IPS-18c (cell line): ENCODE results near the gene RENBP.

Experiments used
- H3K4me3 ChIP-seq: 2 replicates; pipeline ENCODE4 v1.7.0; 2013; ENCODE audit warnings: low read depth, mild to moderate bottlenecking, low read length, moderate library complexity; ENCODE audit not compliant: insufficient read depth
- H3K9me3 ChIP-seq: one replicate; pipeline ENCODE4 v1.6.1; 2013; ENCODE audit warnings: mild to moderate bottlenecking, low read length, moderate library complexity; ENCODE audit not compliant: control insufficient read depth, insufficient read depth

RENBP gene

DNA sequence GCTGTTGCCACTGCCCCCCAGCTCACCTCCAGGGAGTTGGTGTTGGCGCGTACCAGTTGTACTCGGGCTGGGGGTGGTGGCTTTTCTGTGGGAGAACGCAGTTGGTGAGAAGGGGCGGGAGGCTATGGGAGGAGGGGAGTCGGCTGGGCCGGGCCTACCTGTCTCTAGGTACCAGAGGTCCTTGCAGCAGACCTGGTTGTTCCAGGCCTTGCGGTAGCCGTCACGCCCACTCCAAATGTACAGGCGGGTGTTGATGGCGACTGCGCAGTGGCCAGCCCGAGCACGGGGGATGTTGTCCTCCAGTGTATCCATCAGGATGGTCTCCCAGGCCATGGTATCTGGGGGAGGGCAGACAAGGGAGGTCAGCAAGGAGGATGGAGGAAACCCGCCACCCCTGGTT is 15.6 kb upstream of the RENBP start:
- Histone ChIP-seq H3K9me3 (peaks cover 2% of the 10 kb centered on the region), H3K4me3 (no peak overlapping the region)

DNA sequence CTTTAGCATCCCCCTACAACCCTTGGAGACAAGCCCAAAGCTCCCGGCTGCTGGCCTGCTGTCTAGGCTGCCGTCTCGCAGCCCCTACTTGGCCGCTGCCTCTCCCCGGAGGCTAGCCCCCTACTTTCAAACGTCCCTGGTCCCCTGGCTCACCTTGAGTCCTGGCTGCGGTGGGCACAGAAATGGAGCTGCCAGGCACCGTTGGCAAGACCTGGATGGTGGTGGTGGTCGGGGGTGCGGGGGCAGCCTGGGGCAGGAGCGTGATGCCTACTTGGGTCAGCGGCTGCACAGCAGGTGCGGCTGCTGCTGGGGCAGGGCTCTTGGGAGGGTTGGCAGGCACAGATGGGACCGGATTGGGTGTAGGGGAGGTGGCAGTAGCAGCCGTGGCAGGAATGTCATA is 15.2 kb upstream of the RENBP start:
- H3K4me3 ChIP-seq, result no peak overlapping the region
- H3K9me3 ChIP-seq, result peaks cover 2% of the 10 kb centered on the region

GRCh38 chrX:153958605-153959004 is 14.2 kb upstream of the RENBP start:
- Histone ChIP-seq H3K4me3 (no peak overlapping the region), H3K9me3 (peaks cover 2% of the 10 kb centered on the region)

- Histone ChIP-seq H3K9me3 (peaks cover 2% of the 10 kb centered on the region), H3K4me3 (no peak overlapping the region)
Measured at GRCh38 chrX:153957224-153957623, 12.8 kb upstream of the RENBP start.

DNA sequence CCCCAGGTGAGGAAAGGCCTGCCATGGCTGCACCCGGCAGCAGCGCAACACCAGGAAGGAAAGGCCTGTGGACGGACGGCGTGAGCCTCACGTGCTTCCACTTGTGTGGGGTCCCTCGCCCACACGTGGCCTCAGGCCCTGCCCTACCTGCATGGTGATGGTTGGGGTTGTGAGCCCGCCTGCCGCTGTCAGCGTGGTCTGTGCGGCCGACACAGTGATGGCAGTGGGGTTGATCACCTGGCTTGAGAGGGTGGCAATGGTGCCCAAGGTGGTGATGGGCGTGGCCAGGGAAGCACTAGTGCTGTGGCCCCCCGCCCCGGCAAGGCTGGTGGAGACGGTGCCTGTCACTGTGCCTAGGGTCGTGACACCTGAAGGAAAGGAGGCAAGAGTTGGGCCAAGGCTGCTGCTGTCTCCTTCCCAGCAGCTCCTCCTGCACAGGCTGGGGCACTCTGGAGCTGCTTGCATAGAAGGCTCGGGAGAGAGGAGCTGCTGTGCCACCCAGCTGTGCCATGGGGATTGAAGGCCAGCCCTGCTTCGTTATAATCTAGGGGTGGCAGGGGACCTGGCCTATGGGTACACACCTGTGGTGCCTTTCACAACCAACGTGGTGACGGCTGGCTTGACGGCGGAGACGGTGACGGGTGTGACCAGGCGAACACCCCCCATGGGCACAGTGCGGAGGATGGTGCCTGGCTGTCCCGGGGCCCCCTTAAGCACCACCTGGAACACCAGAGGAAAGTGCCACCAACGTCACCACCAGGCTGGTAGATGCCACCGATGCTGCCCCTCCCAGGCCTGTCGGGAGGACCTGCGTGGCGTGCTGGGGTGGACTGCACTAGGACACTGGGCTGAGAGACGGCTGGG is 11.8 kb upstream of the RENBP start:
- peaks cover 2% of the 10 kb centered on the region for H3K9me3 ChIP-seq
- H3K4me3 ChIP-seq, result no peak overlapping the region

DNA sequence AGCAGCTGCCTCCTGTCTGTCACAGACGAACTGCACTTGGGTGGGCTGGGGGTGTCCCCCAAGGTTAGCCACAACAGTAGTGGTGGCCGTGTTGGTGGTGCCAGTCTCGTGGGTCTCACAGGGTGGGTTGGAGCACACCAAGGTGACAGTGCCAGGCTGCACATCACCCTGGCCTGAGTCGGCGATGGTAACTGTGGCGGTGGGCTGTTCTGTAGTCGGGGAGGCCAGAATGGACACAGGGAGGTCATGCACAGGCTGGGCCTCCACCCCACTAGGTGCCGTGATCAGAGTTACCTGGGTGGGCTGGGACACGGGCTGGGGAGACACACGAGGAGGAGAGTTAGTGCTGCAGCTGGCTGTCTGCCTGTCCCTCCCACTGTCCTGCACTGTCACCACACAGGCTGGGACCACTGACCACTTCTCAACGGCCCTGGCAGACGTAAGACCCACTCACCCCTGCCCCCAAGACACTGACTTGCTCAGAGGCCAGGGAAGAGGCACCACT is 10.8 kb upstream of the RENBP start:
- no peak overlapping the region for H3K4me3 ChIP-seq
- H3K9me3 ChIP-seq, result peaks cover 2% of the 10 kb centered on the region

GRCh38 chrX:153954558-153955227 is 10.2 kb upstream of the RENBP start:
- no peak overlapping the region for H3K4me3 ChIP-seq
- peaks cover 2% of the 10 kb centered on the region for H3K9me3 ChIP-seq

GRCh38 chrX:153953892-153954557 is 9.6 kb upstream of the RENBP start:
- Histone ChIP-seq H3K4me3 (no peak overlapping the region), H3K9me3 (peaks cover 2% of the 10 kb centered on the region)

DNA sequence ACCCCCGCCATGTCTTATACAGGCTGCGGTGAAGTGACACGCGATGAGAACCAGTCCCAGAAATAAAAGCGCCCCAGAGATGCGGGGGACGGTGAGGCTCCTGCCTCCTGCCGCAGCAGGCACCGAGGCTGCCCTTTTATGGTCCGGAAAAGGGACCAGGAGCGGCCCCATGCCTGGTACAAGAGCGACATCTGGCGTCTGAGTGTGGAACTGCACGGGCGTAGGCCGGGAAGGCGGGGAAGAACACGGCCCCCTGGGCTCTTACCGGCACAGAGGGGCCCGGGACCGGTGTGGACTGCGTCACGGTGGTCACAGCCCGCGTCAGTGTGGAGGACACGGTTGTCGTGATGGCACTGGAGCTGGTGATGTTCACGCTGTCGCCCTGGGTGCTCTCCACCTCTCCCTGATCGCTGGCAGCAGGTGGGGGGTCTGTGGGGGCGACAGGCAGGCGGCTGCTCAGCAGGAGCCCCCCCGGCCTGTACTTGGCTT is 8.9 kb upstream of the RENBP start:
- Histone ChIP-seq H3K4me3 (no peak overlapping the region), H3K9me3 (peaks cover 2% of the 10 kb centered on the region)

DNA sequence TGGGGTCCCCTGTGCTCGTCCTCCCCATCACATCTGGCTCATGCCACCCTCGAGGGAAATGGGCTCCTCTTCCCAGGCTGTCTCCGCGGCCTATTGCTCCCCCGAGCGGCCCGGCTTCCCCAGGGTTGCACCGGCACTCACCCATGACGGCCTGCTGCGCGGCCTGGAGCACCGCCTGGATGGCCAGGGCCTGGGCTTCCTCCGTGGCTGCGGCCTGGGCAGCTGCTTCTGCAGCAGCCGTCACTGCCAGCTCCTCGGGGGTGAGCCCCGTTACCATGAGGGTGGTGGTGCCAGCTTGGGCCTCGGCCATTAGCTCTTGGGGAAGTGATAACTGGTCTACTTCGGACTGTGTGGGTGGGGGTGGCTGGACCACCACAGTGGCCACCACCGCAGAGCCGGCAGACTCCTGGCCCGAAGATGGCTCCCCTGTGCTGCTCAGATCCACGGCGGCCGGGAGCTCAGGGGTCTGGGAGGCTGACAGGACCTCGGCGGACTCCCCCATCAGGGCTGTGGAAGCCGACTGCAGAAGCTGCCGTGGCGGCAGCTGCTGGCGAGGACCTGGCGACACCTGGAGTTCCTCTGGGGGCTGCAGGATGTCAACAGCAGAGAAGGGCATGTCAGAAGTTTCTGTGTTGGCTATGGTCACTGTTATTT is 8.1 kb upstream of the RENBP start:
- H3K9me3 ChIP-seq, result peaks cover 2% of the 10 kb centered on the region
- H3K4me3 ChIP-seq, result no peak overlapping the region

DNA sequence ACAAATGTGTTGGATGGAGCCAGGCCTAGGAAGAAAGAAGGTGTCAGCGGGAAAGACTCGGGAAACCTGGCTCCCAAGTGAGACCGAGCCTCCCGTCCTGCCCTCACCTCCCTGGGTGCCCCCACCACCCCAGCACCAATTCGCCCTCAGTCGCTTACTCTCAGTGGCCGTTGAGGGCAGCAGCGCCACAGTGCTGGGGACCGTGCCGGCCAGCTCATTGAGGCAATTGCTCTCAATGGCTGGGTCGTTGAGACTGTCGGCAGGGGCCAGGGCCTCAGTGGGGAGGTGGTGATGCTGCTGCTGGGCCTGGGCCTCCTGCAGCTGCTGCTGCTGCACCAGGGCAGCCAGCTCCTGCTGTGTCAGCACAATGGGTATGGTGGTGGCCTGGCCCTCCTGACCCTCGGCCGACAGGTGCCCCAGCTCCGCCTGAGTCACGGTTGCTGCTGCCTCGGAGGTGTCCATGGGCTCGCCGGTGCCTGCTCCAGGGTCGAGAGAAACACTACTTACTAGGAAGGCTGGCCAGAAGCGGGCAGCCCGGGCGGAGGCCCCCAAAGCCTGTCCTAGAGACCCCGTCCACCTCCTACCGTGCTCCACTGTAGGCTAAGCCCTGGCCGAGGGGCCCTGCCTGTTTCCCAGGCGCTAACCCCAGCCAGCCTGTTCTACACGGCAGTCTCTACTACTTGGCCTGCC is 7.4 kb upstream of the RENBP start:
- H3K9me3 ChIP-seq, result peaks cover 2% of the 10 kb centered on the region

DNA sequence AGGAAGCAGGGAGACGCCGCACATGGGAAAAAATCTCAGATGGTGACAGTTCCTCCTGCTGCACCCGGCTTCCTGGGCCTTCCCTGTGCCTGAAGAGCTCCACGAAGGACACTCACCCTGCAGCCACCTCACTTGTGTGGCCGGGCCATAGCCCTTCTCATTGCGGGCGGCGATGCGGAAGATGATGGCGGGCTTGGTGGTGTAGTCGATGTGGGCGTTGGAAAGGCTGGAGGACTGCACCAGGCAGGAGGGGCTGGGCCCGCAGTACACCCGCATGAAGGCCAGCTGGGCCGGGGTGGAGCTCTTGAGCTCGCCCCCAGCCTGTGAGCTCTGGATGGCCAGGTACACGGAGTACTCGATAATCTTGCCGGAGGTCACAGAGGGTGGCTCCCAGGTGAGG is 5.7 kb upstream of the RENBP start:
- Histone ChIP-seq H3K9me3 (peaks cover 2% of the 10 kb centered on the region), H3K4me3 (no peak overlapping the region)

More for the DNA sequence above, 7.4 kb upstream of the RENBP start:
- no peak overlapping the region for H3K4me3 ChIP-seq

DNA sequence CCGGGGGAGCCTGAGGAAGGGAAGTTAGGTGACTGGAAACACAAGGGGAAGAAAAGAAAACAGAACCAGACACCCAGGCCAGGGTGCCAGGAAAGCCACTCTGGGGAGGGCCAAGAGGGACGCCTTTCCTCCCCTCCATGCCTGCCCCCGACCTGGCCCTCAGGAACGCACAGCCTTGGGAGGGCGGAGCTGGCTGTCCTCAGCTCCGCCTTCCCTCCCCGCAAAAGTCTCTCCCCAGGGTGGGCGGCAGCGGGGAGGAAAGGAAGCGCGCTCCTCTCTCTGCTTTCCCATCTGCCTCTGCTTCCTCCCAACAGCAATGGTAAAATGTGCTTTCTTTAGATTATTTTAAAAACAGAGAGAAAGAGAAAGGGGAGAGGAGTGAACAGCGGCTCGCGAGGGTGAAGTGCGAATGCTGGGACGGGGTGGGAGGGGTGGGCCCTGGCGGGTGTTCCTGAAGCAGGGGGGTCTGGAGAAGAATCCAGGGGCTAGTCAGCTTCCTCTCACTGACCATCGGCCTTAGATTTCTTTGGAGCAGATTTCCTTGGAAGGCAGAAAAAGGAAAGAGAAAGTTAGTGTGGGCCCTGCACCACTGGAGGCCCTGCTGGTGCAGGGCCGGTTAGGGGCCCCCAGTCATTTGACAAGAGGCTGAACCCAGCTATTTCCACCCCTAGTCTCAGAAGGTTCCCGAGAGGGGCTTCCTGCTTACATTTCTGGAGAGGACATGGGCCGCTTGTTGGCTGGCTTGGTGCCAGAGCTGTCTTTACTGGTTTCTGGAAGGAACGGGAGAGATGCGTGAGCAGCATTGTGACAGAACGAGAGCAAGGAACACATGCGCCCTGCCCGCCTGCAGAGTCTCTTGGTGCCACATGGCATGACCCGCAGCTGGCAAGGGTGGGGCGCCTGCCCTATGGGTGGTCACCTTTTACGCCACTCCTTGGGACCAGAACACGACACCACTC is 4.7 kb upstream of the RENBP start:
- Histone ChIP-seq H3K9me3 (peaks cover 2% of the 10 kb centered on the region), H3K4me3 (no peak overlapping the region)

DNA sequence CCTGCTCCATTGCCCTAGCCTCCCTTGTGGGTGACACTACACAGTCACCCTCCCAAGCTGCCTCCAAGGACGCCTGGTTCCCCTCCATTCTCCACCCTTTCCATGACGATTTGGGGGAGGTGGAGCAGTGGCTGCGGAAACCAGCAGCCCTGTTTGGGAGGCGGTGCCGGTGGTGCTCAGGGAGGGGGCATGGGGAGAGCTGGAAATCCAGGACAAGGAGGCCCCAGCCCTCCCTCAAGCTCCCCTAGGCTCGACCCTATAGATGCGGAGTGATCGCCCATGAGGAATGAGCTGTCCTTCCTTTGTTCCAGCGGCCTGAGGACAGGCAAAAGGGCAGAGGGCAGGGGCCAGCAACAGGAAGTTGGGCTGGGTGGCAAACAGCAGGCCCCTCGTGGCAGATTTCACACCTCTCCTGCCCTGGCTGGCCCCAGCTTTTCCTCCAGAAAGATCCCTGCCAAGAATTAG is 3.6 kb upstream of the RENBP start:
- Histone ChIP-seq H3K4me3 (no peak overlapping the region), H3K9me3 (peaks cover 2% of the 10 kb centered on the region)

GRCh38 chrX:153947009-153947769 is 2.7 kb upstream of the RENBP start:
- no peak overlapping the region for H3K4me3 ChIP-seq
- peaks cover 2% of the 10 kb centered on the region for H3K9me3 ChIP-seq
